Measurements from ENCODE around the gene PRKD2.
A peak's percentile ranks its signal among the peaks of the same experiment; 100 is the strongest.
"Not testable (repeated sequence)": the region's sequence is repeated elsewhere in the genome, so short reads cannot be mapped to it uniquely, and the experiment has no call there.

PRKD2 gene

DNA sequence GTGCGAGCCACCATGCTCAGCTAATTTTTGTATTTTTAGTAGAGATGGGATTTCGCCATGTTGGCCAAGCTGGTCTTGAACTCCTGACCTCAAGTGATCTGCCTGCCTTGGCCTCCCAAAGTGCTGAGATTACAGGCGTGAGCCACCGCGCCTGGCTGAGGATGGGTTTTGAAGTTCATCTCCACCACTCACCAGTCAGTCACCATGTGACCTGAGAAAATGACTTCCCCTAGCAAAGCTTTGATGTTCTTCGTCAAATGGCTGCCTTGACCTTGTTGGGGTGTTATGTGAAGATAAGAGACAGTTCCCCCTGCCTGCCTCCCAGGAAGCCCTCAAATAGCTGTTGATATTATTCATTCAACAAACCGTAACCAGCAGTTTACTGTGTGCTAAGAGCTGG is 87.9 kb downstream of the PRKD2 start:
- not testable (repeated sequence) for DNase-seq

DNA sequence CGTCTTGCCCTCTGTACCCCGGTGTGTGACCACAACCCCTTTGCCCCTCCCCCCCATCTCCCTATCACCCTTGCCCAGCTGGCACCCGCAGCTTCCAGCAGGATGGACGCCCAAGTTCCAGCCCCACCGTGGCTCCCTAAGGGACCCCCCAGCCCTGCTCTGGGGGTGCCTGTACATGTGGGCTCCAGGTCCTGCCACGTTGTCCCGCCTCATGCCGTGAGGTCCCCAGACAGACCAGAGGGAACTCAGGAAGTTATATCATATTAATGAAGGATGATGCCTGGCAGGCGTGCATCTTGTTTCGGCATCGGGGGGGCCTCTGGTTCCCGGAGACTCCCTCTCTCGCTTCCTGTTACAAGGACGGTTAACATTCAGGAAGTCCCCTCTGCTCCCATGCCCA is 90.5 kb downstream of the PRKD2 start:
- no peak for DNase-seq

- DNase-seq, result no peak
Observed at GRCh38 chr19:46625731-46626130, 91.2 kb downstream of the PRKD2 start.

GRCh38 chr19:46624958-46625661 is 91.8 kb downstream of the PRKD2 start, which contains the start of gene PTGIR:
Gene PTGIR, minus strand, starts transcription at chr19:46625089. Its CDS starts 864 bp downstream, at chr19:46624225.
- peak; percentile 65 for DNase-seq

All from stimulated activated CD8-positive, alpha-beta memory T cell treated with anti-CD3 and anti-CD28 coated beads, Interleukin-4, amount 100 ng/mL, for 48 hours (primary cell).